Calu3 (cell line): ENCODE measurements around the gene ZPBP. TPM values are rescaled to one million over a fixed set of nuclear protein-coding genes. Genes with fewer than 3 reads are reported as not detected.

ENCODE experiments used
- BruUV-seq: library from RNA; stranded (reverse); fragments of 400-500 nt; replicated peaks from 2 replicates; lab custom pipeline; 2021; lab: Mats Ljungman, UMichigan
- CTCF ChIA-PET: fragments of 300-600 bp; sonication (Branson Sonifier 250); formaldehyde crosslinking; loops from one replicate; lab custom pipeline; 2022; ENCODE audit warnings: antibody characterized with exemption; lab: Charles Lee
- DNase-seq: peaks from one replicate; pipeline ENCODE4 v3.0.0; 2022
- H3K27ac Mint-ChIP-seq: one replicate; pipeline ENCODE4 v1.8.0; 2022; ENCODE audit warnings: mixed read lengths; ENCODE audit not compliant: unreplicated experiment
- H3K27me3 Mint-ChIP-seq: one replicate; pipeline ENCODE4 v1.8.0; 2022; ENCODE audit warnings: mixed read lengths; ENCODE audit not compliant: unreplicated experiment
- H3K36me3 Mint-ChIP-seq: one replicate; pipeline ENCODE4 v1.8.0; 2022; ENCODE audit warnings: mild to moderate bottlenecking, moderate library complexity, mixed read lengths; ENCODE audit not compliant: insufficient read depth, unreplicated experiment
- H3K4me1 Mint-ChIP-seq: one replicate; pipeline ENCODE4 v1.8.0; 2022; ENCODE audit warnings: mild to moderate bottlenecking, low read depth, mixed read lengths; ENCODE audit not compliant: unreplicated experiment
- H3K4me3 Mint-ChIP-seq: one replicate; pipeline ENCODE4 v1.8.0; 2022; ENCODE audit warnings: mild to moderate bottlenecking, low read depth, moderate library complexity, mixed read lengths; ENCODE audit not compliant: unreplicated experiment
- H3K9me3 Mint-ChIP-seq: one replicate; pipeline ENCODE4 v1.8.0; 2022; ENCODE audit warnings: low read depth, mixed read lengths; ENCODE audit not compliant: unreplicated experiment
- CTCF ChIP-seq: fragments of 200-600 bp; IDR thresholded peaks from one replicate; pipeline ENCODE4 v1.8.0; 2022; ENCODE audit warnings: antibody characterized with exemption; ENCODE audit not compliant: unreplicated experiment
- intact Hi-C: fragments of 100-400 bp; cut with micrococcal nuclease; formaldehyde crosslinking; loops from one replicate; pipeline ENCODE4 v1.10.0; 2022; ENCODE audit not compliant: unreplicated experiment
- total RNA-seq: library from RNA; stranded (reverse); gene quantifications from 2 replicates; pipeline ENCODE4 v1.2.3, GENCODE V29; 2022

Gene ZPBP
- total RNA-seq, 1 experiment from 2014 or later: not detected

- intact Hi-C loops: no loop called here
- CTCF ChIA-PET: interaction anchor here (0.7 kb wide), 1 partner anchor 12 kb away, joined by 3 read pairs; no protein-coding TSS in a partner anchor
- Mint-ChIP-seq H3K36me3 (no peaks in the 10 kb centered on the region), H3K4me3 (no peak overlapping the region), H3K4me1 (no peaks in the 10 kb centered on the region), H3K27me3 (no peaks in the 10 kb centered on the region), H3K27ac (no peak overlapping the region), H3K9me3 (peaks cover 12% of the 10 kb centered on the region)
- no peak for TF ChIP-seq CTCF
- BruUV-seq: no TSS peak
- DNase-seq: no peak
These were observed 199.9 kb downstream of the ZPBP start for GRCh38 chr7:49893131-49893530.

- Mint-ChIP-seq H3K27ac (no peak overlapping the region), H3K4me3 (no peak overlapping the region), H3K36me3 (no peaks in the 10 kb centered on the region), H3K27me3 (no peaks in the 10 kb centered on the region), H3K4me1 (no peaks in the 10 kb centered on the region), H3K9me3 (peaks cover 12% of the 10 kb centered on the region)
- no peak for TF ChIP-seq CTCF
- CTCF ChIA-PET: no interaction called here
- intact Hi-C loops: no loop called here
- no TSS peak for BruUV-seq
- DNase-seq: no peak
These were observed 200.6 kb downstream of the ZPBP start for GRCh38 chr7:49892481-49892880.

Other genes with a start within 250 kb of the ZPBP start
- 0.24 and 0.28 TPM in 2 replicates for gene IKZF1, start 211.5 kb upstream of the ZPBP start, total RNA-seq